ENCODE measurements around the gene ST6GAL2. TPM values are rescaled to one million over a fixed set of nuclear protein-coding genes. Genes with fewer than 3 reads are reported as not detected.

Gene ST6GAL2
- polyA plus RNA-seq, 1 of the 3 experiments (the other 2 are of a cell fraction): 0.77 TPM

GRCh38 chr2:106866641-106867040 is 19.3 kb downstream of the ST6GAL2 start:
- 53% methylated on average over 3 of the region's 3 CpGs for WGBS (ENCODE audit: low lambda C conversion rate)
- no peak overlapping the region for H3K4me3 ChIP-seq (ENCODE audit: low read depth in 2 of 2, low read length in 1 of 2)
- no peaks in the 10 kb centered on the region for H3K36me3 ChIP-seq (replicated peaks in 1 of 2; ENCODE audit: control insufficient read depth in 1 of 2, insufficient read depth in 2 of 2, low read length in 1 of 2)
- H3K27me3 ChIP-seq (ENCODE audit: insufficient read depth): no peaks in the 10 kb centered on the region
- CTCF ChIA-PET: interaction anchor here (0.7 kb wide), 1 partner anchor 17 kb away, joined by 3 read pairs; no protein-coding TSS in a partner anchor
- H3F3A ChIP-seq (replicated peaks; ENCODE audit: insufficient read depth): no peaks in the 10 kb centered on the region
- TF ChIP-seq RFX5 (IDR thresholded peaks at IDR 0.05; ENCODE audit: low read length) (no peak), EP300 (IDR thresholded peaks at IDR 0.05; ENCODE audit: borderline replicate concordance in 1 of 2, low read depth in 1 of 2, low read length in 1 of 2) (no peak), RCOR1 (IDR thresholded peaks at IDR 0.05; ENCODE audit: low read length) (no peak), USF1 (IDR thresholded peaks at IDR 0.05; ENCODE audit: borderline replicate concordance, low read depth) (no peak), RXRA (IDR thresholded peaks at IDR 0.05; ENCODE audit: borderline replicate concordance, low read depth) (no peak), PBX3 (IDR thresholded peaks at IDR 0.05) (no peak), TCF12 (IDR thresholded peaks at IDR 0.05) (no peak), TAF1 (IDR thresholded peaks at IDR 0.05; ENCODE audit: borderline replicate concordance, low read depth, low read length) (no peak), GABPA (IDR thresholded peaks at IDR 0.05; ENCODE audit: low read depth) (no peak), FOXJ3 (CRISPR knock-in tag; IDR thresholded peaks at IDR 0.05) (no peak), USF2 (IDR thresholded peaks at IDR 0.05; ENCODE audit: borderline replicate concordance, low read depth, low read length) (no peak), YY1 (IDR thresholded peaks at IDR 0.05; ENCODE audit: low read depth) (no peak), GATA2 (CRISPR knock-in tag; IDR thresholded peaks at IDR 0.05) (no peak), NFIC (IDR thresholded peaks at IDR 0.05; ENCODE audit: borderline replicate concordance) (no peak), RAD21 (IDR thresholded peaks at IDR 0.05; ENCODE audit: low read length) (no peak), MXI1 (IDR thresholded peaks at IDR 0.05; ENCODE audit: low read depth, low read length) (no peak), SMC3 (IDR thresholded peaks at IDR 0.05; ENCODE audit: low read depth, low read length) (no peak)
- TF ChIP-seq, protein P1, sequence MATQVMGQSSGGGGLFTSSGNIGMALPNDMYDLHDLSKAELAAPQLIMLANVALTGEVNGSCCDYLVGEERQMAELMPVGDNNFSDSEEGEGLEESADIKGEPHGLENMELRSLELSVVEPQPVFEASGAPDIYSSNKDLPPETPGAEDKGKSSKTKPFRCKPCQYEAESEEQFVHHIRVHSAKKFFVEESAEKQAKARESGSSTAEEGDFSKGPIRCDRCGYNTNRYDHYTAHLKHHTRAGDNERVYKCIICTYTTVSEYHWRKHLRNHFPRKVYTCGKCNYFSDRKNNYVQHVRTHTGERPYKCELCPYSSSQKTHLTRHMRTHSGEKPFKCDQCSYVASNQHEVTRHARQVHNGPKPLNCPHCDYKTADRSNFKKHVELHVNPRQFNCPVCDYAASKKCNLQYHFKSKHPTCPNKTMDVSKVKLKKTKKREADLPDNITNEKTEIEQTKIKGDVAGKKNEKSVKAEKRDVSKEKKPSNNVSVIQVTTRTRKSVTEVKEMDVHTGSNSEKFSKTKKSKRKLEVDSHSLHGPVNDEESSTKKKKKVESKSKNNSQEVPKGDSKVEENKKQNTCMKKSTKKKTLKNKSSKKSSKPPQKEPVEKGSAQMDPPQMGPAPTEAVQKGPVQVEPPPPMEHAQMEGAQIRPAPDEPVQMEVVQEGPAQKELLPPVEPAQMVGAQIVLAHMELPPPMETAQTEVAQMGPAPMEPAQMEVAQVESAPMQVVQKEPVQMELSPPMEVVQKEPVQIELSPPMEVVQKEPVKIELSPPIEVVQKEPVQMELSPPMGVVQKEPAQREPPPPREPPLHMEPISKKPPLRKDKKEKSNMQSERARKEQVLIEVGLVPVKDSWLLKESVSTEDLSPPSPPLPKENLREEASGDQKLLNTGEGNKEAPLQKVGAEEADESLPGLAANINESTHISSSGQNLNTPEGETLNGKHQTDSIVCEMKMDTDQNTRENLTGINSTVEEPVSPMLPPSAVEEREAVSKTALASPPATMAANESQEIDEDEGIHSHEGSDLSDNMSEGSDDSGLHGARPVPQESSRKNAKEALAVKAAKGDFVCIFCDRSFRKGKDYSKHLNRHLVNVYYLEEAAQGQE (IDR thresholded peaks at IDR 0.05; ENCODE audit: low read depth, low read length): no peak
- H3K4me2 ChIP-seq: no peak overlapping the region
- no peak overlapping the region for H2AFZ ChIP-seq (ENCODE audit: low read depth)
- H3K9me2 ChIP-seq: no peaks in the 10 kb centered on the region
- DNase-seq: no peak
- no peaks in the 10 kb centered on the region for H4K20me1 ChIP-seq (ENCODE audit: insufficient read depth)
- no peak overlapping the region for H3K9ac ChIP-seq
- H3K79me2 ChIP-seq (ENCODE audit: insufficient read depth): no peaks in the 10 kb centered on the region
- POLR2A ChIA-PET: no interaction called here
- no peak overlapping the region for H3K27ac ChIP-seq (ENCODE audit: low read depth in 2 of 2, low read length in 1 of 2)
- H3K4me1 ChIP-seq (ENCODE audit: control insufficient read depth in 1 of 2, insufficient read depth in 2 of 2, low read depth in 1 of 2, low read length in 1 of 2): no peaks in the 10 kb centered on the region; a peak in 1 of 4 replicates
- no peaks in the 10 kb centered on the region for H3K9me3 ChIP-seq
